Mesenchymal stem cell (in vitro differentiated cells and primary cell): Measurements from ENCODE around the gene ENOSF1. TPM values are rescaled to one million over a fixed set of nuclear protein-coding genes. Genes with fewer than 3 reads are reported as not detected.
"Not testable (repeated sequence)": the region's sequence is repeated elsewhere in the genome, so short reads cannot be mapped to it uniquely, and the experiment has no call there.

Source experiments
- DNase-seq: peaks from one replicate; pipeline ENCODE4 v3.0.0-alpha.2; 2013
- H2AFZ ChIP-seq: one replicate; pipeline ENCODE4 v1.6.1; 2013; ENCODE audit warnings: low read depth, mild to moderate bottlenecking, control low read depth, inconsistent platforms, low read length, moderate library complexity
- H2AK5ac ChIP-seq: 2 replicates; pipeline ENCODE4 v1.6.1; 2013; ENCODE audit warnings: low read length, moderate library complexity, mild to moderate bottlenecking, inconsistent platforms; ENCODE audit not compliant: severe bottlenecking
- H2BK120ac ChIP-seq: one replicate; pipeline ENCODE4 v1.6.1; 2013; ENCODE audit warnings: low read depth, mild to moderate bottlenecking, inconsistent platforms, low read length, moderate library complexity
- H2BK12ac ChIP-seq, 2 experiments: one replicate each; pipeline ENCODE4 v1.6.1; 2013; ENCODE audit warnings: inconsistent platforms in 2 of 2, low read length in 2 of 2, mild to moderate bottlenecking in 2 of 2, moderate library complexity in 2 of 2, control low read depth in 1 of 2
- H2BK15ac ChIP-seq: one replicate; pipeline ENCODE4 v1.6.1; 2013; ENCODE audit warnings: mild to moderate bottlenecking, low read depth, inconsistent platforms; ENCODE audit not compliant: poor library complexity, severe bottlenecking
- H2BK5ac ChIP-seq: 2 replicates; pipeline ENCODE4 v1.6.1; 2013; ENCODE audit warnings: low read depth, mild to moderate bottlenecking, low read length, control low read depth, inconsistent platforms; ENCODE audit not compliant: poor library complexity, severe bottlenecking
- H3K14ac ChIP-seq, 2 experiments: one replicate each; pipeline ENCODE4 v1.6.1; 2013; ENCODE audit warnings: inconsistent platforms in 2 of 2, low read length in 2 of 2, control low read depth in 1 of 2, mild to moderate bottlenecking in 1 of 2, moderate library complexity in 1 of 2
- H3K18ac ChIP-seq, 2 experiments: one replicate each; pipeline ENCODE4 v1.6.1; 2013; ENCODE audit warnings: inconsistent platforms in 2 of 2, low read length in 2 of 2, control low read depth in 1 of 2, low read depth in 1 of 2, mild to moderate bottlenecking in 1 of 2
- H3K23ac ChIP-seq, 2 experiments: one replicate each; pipeline ENCODE4 v1.6.1; 2013; ENCODE audit warnings: inconsistent platforms in 2 of 2, low read length in 2 of 2, mild to moderate bottlenecking in 2 of 2, moderate library complexity in 2 of 2, control low read depth in 1 of 2
- H3K27ac ChIP-seq: 2 replicates; pipeline ENCODE4 v1.5.1; 2013; ENCODE audit warnings: mild to moderate bottlenecking, moderate library complexity, low read length, control low read depth, inconsistent platforms; ENCODE audit not compliant: poor library complexity, severe bottlenecking
- H3K27me3 ChIP-seq, 2 experiments: 2 replicates each; pipeline versions ENCODE4 v1.6.1 to v1.7.0; 2013; ENCODE audit warnings: low read length in 2 of 2, mild to moderate bottlenecking in 2 of 2, moderate library complexity in 2 of 2, control low read depth in 1 of 2, inconsistent platforms in 1 of 2; ENCODE audit not compliant: control insufficient read depth in 1 of 2, insufficient read depth in 1 of 2
- H3K36me3 ChIP-seq, 2 experiments: 2 replicates each; pipeline versions ENCODE4 v1.6.1 to v1.7.0; 2013; ENCODE audit warnings: low read length in 2 of 2, control low read depth in 1 of 2, inconsistent platforms in 1 of 2, low read depth in 1 of 2, mild to moderate bottlenecking in 1 of 2; ENCODE audit not compliant: insufficient read depth in 2 of 2, control insufficient read depth in 1 of 2
- H3K4ac ChIP-seq, 2 experiments: one replicate each; pipeline ENCODE4 v1.6.1; 2013; ENCODE audit warnings: inconsistent platforms in 2 of 2, low read length in 2 of 2, mild to moderate bottlenecking in 2 of 2, moderate library complexity in 2 of 2, control low read depth in 1 of 2, low read depth in 1 of 2
- H3K4me1 ChIP-seq: 2 replicates; pipeline ENCODE4 v1.6.1; 2013; ENCODE audit warnings: low read depth, low read length, control low read depth; ENCODE audit not compliant: control insufficient read depth, insufficient read depth
- H3K4me2 ChIP-seq: 2 replicates; pipeline ENCODE4 v1.6.1; 2013; ENCODE audit warnings: low read length, mild to moderate bottlenecking, inconsistent platforms; ENCODE audit not compliant: poor library complexity, severe bottlenecking
- H3K4me3 ChIP-seq, 2 experiments: 2 replicates each; pipeline versions ENCODE4 v1.5.1 to v1.7.0; 2013; ENCODE audit warnings: low read length in 2 of 2, mild to moderate bottlenecking in 2 of 2, control low read depth in 1 of 2, low read depth in 1 of 2; ENCODE audit not compliant: insufficient read depth in 1 of 2
- H3K79me1 ChIP-seq: replicated peaks from 2 replicates; pipeline ENCODE4 v1.6.1; 2013; ENCODE audit warnings: mild to moderate bottlenecking, control low read depth, low read length, inconsistent platforms; ENCODE audit not compliant: poor library complexity, severe bottlenecking
- H3K9ac ChIP-seq: 2 replicates; pipeline ENCODE4 v1.7.0; 2013; ENCODE audit warnings: mild to moderate bottlenecking, low read length, moderate library complexity
- H3K9me3 ChIP-seq: 2 replicates; pipeline ENCODE4 v1.7.0; 2013; ENCODE audit warnings: mild to moderate bottlenecking, low read length; ENCODE audit not compliant: control insufficient read depth
- H4K8ac ChIP-seq: one replicate; pipeline ENCODE4 v1.6.1; 2013; ENCODE audit warnings: inconsistent platforms, mild to moderate bottlenecking, low read length, moderate library complexity
- H4K91ac ChIP-seq: one replicate; pipeline ENCODE4 v1.6.1; 2013; ENCODE audit warnings: mild to moderate bottlenecking, low read length, inconsistent platforms
- whole genome bisulfite sequencing: methylation state at CpG from one replicate; pipeline ENCODE4 v1.1.7; 2013; ENCODE audit warnings: mixed read lengths; 5-methylcytosine and 5-hydroxymethylcytosine counted together
- polyA plus RNA-seq, 2 experiments: library from polyadenylated mRNA; stranded (reverse); fragments of 200-250 nt; gene quantifications; one replicate each; pipeline ENCODE4 v1.2.3, GENCODE V29; 2013

Gene ENOSF1
- 19.5 TPM for polyA plus RNA-seq (2013, experiment 1 of 2)
- 17.0 TPM for polyA plus RNA-seq (2013, experiment 2 of 2)

GRCh38 chr18:712401-713134, at the start of gene ENOSF1:
TSS of gene ENOSF1 (minus strand) at chr18:712630. CDS start at chr18:712587, 43 bp downstream.
- Histone ChIP-seq H3K79me1 (peaks cover 14% of the 10 kb centered on the region), H4K8ac (peak within 1 kb of the TSS; percentile 96), H3K36me3 (peaks cover 11 to 14% of the 10 kb centered on the region in 2 experiments), H3K9me3 (no peaks in the 10 kb centered on the region), H2BK5ac (no peak within 1 kb of the TSS), H3K23ac (peak within 1 kb of the TSS in 1 of 2 experiments; percentile 36), H2AK5ac (peak within 1 kb of the TSS; percentile 20), H2AFZ (peak within 1 kb of the TSS; percentile 89), H2BK15ac (peak within 1 kb of the TSS; percentile 86), H4K91ac (peak within 1 kb of the TSS; percentile 79), H3K4me3 (peak within 1 kb of the TSS; percentile 74 to 81), H2BK120ac (peak within 1 kb of the TSS; percentile 64), H3K4me2 (peak within 1 kb of the TSS; percentile 92), H3K9ac (peak within 1 kb of the TSS; percentile 91), H2BK12ac (peak within 1 kb of the TSS in 1 of 2 experiments; percentile 48), H3K4ac (peak within 1 kb of the TSS; percentile 46 to 71), H3K18ac (peak within 1 kb of the TSS; percentile 84 to 96), H3K27me3 (no peaks in the 10 kb centered on the region), H3K4me1 (peaks cover 5% of the 10 kb centered on the region), H3K27ac (peak within 1 kb of the TSS; percentile 59), H3K14ac (peak within 1 kb of the TSS in 1 of 2 experiments; percentile 88)
- WGBS: 12% methylated on average over 71 of the region's 91 CpGs
- DNase-seq: peak; percentile 82

- not testable (repeated sequence) for H3K23ac ChIP-seq, H3K9me3 ChIP-seq, H2AFZ ChIP-seq, H4K8ac ChIP-seq, H3K4me1 ChIP-seq, H3K18ac ChIP-seq, H2BK5ac ChIP-seq, H3K9ac ChIP-seq, H2BK12ac ChIP-seq, H3K4me2 ChIP-seq, H3K27me3 ChIP-seq, H3K27ac ChIP-seq, DNase-seq, H3K4me3 ChIP-seq, H4K91ac ChIP-seq, H3K4ac ChIP-seq, H2AK5ac ChIP-seq, H3K14ac ChIP-seq, H2BK120ac ChIP-seq, H2BK15ac ChIP-seq
- Histone ChIP-seq H3K79me1 (peaks cover 25% of the 10 kb centered on the region), H3K36me3 (peaks cover 3 to 15% of the 10 kb centered on the region in 2 experiments)
- 100% methylated on average over 1 of the region's 4 CpGs for whole genome bisulfite sequencing
Observed at GRCh38 chr18:759864-760263, 47.4 kb upstream of the ENOSF1 start.

- Histone ChIP-seq H3K9me3 (no peaks in the 10 kb centered on the region), H3K4ac (no peak overlapping the region), H2BK120ac (no peak overlapping the region), H3K18ac (no peak overlapping the region), H3K4me3 (no peak overlapping the region), H2AFZ (no peak overlapping the region), H3K14ac (no peak overlapping the region), H2AK5ac (no peak overlapping the region), H3K4me2 (no peak overlapping the region), H3K23ac (no peak overlapping the region), H3K27ac (no peak overlapping the region), H2BK5ac (no peak overlapping the region), H3K9ac (no peak overlapping the region), H2BK15ac (no peak overlapping the region), H3K27me3 (no peaks in the 10 kb centered on the region), H3K4me1 (no peaks in the 10 kb centered on the region), H3K36me3 (peaks cover 3 to 43% of the 10 kb centered on the region in 2 experiments), H2BK12ac (no peak overlapping the region), H4K8ac (no peak overlapping the region), H3K79me1 (peaks cover 23% of the 10 kb centered on the region), H4K91ac (no peak overlapping the region)
- 100% methylated on average over 1 of the region's 2 CpGs for WGBS
- no peak for DNase-seq
Observed at GRCh38 chr18:755506-755905, 43.1 kb upstream of the ENOSF1 start.

- Histone ChIP-seq H4K91ac (no peak overlapping the region), H2AK5ac (no peak overlapping the region), H3K4me1 (no peaks in the 10 kb centered on the region), H3K27me3 (no peaks in the 10 kb centered on the region), H3K14ac (no peak overlapping the region), H3K23ac (no peak overlapping the region), H3K9me3 (no peaks in the 10 kb centered on the region), H2BK15ac (no peak overlapping the region), H3K79me1 (peaks cover 21% of the 10 kb centered on the region), H2BK12ac (no peak overlapping the region), H3K9ac (no peak overlapping the region), H4K8ac (no peak overlapping the region), H2BK120ac (no peak overlapping the region), H3K36me3 (peaks cover 0 to 51% of the 10 kb centered on the region in 2 experiments), H3K4ac (no peak overlapping the region), H2AFZ (no peak overlapping the region), H3K4me3 (no peak overlapping the region), H3K18ac (no peak overlapping the region), H3K27ac (no peak overlapping the region), H2BK5ac (no peak overlapping the region), H3K4me2 (no peak overlapping the region)
- DNase-seq: no peak
- 100% methylated on average over 1 of the region's 1 CpG for WGBS
Observed at GRCh38 chr18:754656-755055, 42.2 kb upstream of the ENOSF1 start.
